Stomach smooth muscle (tissue), 2 donors: ENCODE data around the gene SIK3.

Experiments used
- H3K27ac ChIP-seq: one replicate; pipeline ENCODE4 v1.7.0; 2013; ENCODE audit warnings: mild to moderate bottlenecking, low read length, inconsistent platforms
- H3K27me3 ChIP-seq, 2 donors: one replicate each; pipeline ENCODE4 v1.7.0; 2013; ENCODE audit warnings: low read length in 2 of 2; ENCODE audit not compliant: insufficient read depth in 2 of 2, control insufficient read depth in 1 of 2
- H3K36me3 ChIP-seq, 2 donors: one replicate each; pipeline ENCODE4 v1.7.0; 2013; ENCODE audit warnings: low read length in 2 of 2; ENCODE audit not compliant: control insufficient read depth in 2 of 2, insufficient read depth in 2 of 2
- H3K4me1 ChIP-seq: one replicate; pipeline ENCODE4 v1.7.0; 2013; ENCODE audit warnings: low read length; ENCODE audit not compliant: control insufficient read depth, insufficient read depth
- H3K4me3 ChIP-seq, 2 donors: one replicate each; pipeline ENCODE4 v1.7.0; 2013; ENCODE audit warnings: low read length in 2 of 2
- H3K9ac ChIP-seq, 2 donors: one replicate each; pipeline ENCODE4 v1.7.0; 2013; ENCODE audit warnings: low read length in 2 of 2, mild to moderate bottlenecking in 1 of 2
- H3K9me3 ChIP-seq, 2 donors: one replicate each; pipeline ENCODE4 v1.7.0; 2013; ENCODE audit warnings: low read length in 2 of 2; ENCODE audit not compliant: control insufficient read depth in 2 of 2
- donor health status: healthy.
- donor health status: Pancreatic carcinoma.

The SIK3 gene

GRCh38 chr11:117002639-117003299 lies 95.5 kb downstream of the SIK3 start:
- no peak overlapping the region for H3K9ac ChIP-seq
- no peaks in the 10 kb centered on the region for H3K9me3 ChIP-seq
- H3K27ac ChIP-seq, result no peak overlapping the region
- H3K27me3 ChIP-seq, result no peaks in the 10 kb centered on the region
- H3K4me1 ChIP-seq, result no peaks in the 10 kb centered on the region
- no peak overlapping the region for H3K4me3 ChIP-seq
- no peaks in the 10 kb centered on the region for H3K36me3 ChIP-seq

- Histone ChIP-seq H3K4me1 (no peaks in the 10 kb centered on the region), H3K9ac (no peak overlapping the region), H3K9me3 (no peaks in the 10 kb centered on the region), H3K4me3 (no peak overlapping the region), H3K27ac (no peak overlapping the region), H3K36me3 (no peaks in the 10 kb centered on the region), H3K27me3 (no peaks in the 10 kb centered on the region)
Measured at GRCh38 chr11:117000014-117000737, 98.1 kb downstream of the SIK3 start.

GRCh38 chr11:116997071-116997470 lies 101.2 kb downstream of the SIK3 start:
- H3K9me3 ChIP-seq, result no peaks in the 10 kb centered on the region
- H3K4me3 ChIP-seq, result no peak overlapping the region
- no peaks in the 10 kb centered on the region for H3K27me3 ChIP-seq
- H3K4me1 ChIP-seq, result peaks cover 5% of the 10 kb centered on the region
- no peak overlapping the region for H3K27ac ChIP-seq
- H3K36me3 ChIP-seq, result no peaks in the 10 kb centered on the region
- no peak overlapping the region for H3K9ac ChIP-seq

GRCh38 chr11:116994195-116994594 lies 104.0 kb downstream of the SIK3 start:
- peaks cover 13% of the 10 kb centered on the region for H3K4me1 ChIP-seq
- H3K27ac ChIP-seq, result no peak overlapping the region

GRCh38 chr11:116993599-116993998 lies 104.6 kb downstream of the SIK3 start:
- no peaks in the 10 kb centered on the region for H3K9me3 ChIP-seq
- H3K36me3 ChIP-seq, result no peaks in the 10 kb centered on the region
- H3K27me3 ChIP-seq, result no peaks in the 10 kb centered on the region
- peaks cover 13% of the 10 kb centered on the region for H3K4me1 ChIP-seq
- H3K27ac ChIP-seq, result no peak overlapping the region
- no peak overlapping the region for H3K9ac ChIP-seq
- peak overlapping the region in 1 of 2 donors; percentile 4 for H3K4me3 ChIP-seq

More at GRCh38 chr11:116994195-116994594, 104.0 kb downstream of the SIK3 start:
- Histone ChIP-seq H3K9ac (no peak overlapping the region), H3K36me3 (no peaks in the 10 kb centered on the region), H3K4me3 (no peak overlapping the region), H3K9me3 (no peaks in the 10 kb centered on the region), H3K27me3 (no peaks in the 10 kb centered on the region)

- Histone ChIP-seq H3K9me3 (no peaks in the 10 kb centered on the region), H3K36me3 (no peaks in the 10 kb centered on the region), H3K27ac (no peak overlapping the region), H3K27me3 (no peaks in the 10 kb centered on the region), H3K4me1 (peaks cover 13% of the 10 kb centered on the region), H3K4me3 (no peak overlapping the region), H3K9ac (no peak overlapping the region)
Measured at GRCh38 chr11:116991491-116991890, 106.7 kb downstream of the SIK3 start.

- no peak overlapping the region for H3K27ac ChIP-seq
- H3K9ac ChIP-seq, result no peak overlapping the region
- H3K9me3 ChIP-seq, result no peaks in the 10 kb centered on the region
- no peaks in the 10 kb centered on the region for H3K27me3 ChIP-seq
- no peaks in the 10 kb centered on the region for H3K36me3 ChIP-seq
- H3K4me3 ChIP-seq, result no peak overlapping the region
- H3K4me1 ChIP-seq, result peaks cover 17% of the 10 kb centered on the region
Measured at GRCh38 chr11:116990811-116991210, 107.4 kb downstream of the SIK3 start.

GRCh38 chr11:116990061-116990473 lies 108.2 kb downstream of the SIK3 start:
- H3K27ac ChIP-seq, result peak overlapping the region; percentile 46
- no peak overlapping the region for H3K4me3 ChIP-seq
- no peak overlapping the region for H3K9ac ChIP-seq
- peaks cover 17% of the 10 kb centered on the region for H3K4me1 ChIP-seq
- H3K9me3 ChIP-seq, result no peaks in the 10 kb centered on the region
- no peaks in the 10 kb centered on the region for H3K36me3 ChIP-seq
- no peaks in the 10 kb centered on the region for H3K27me3 ChIP-seq

- Histone ChIP-seq H3K9me3 (no peaks in the 10 kb centered on the region), H3K27me3 (no peaks in the 10 kb centered on the region), H3K9ac (no peak overlapping the region), H3K36me3 (no peaks in the 10 kb centered on the region), H3K27ac (no peak overlapping the region), H3K4me1 (peaks cover 18% of the 10 kb centered on the region), H3K4me3 (no peak overlapping the region)
Measured at GRCh38 chr11:116989184-116989583, 109.0 kb downstream of the SIK3 start.

GRCh38 chr11:116986521-116987105 lies 111.6 kb downstream of the SIK3 start:
- Histone ChIP-seq H3K9ac (no peak overlapping the region), H3K27ac (no peak overlapping the region), H3K9me3 (no peaks in the 10 kb centered on the region), H3K27me3 (no peaks in the 10 kb centered on the region), H3K4me3 (no peak overlapping the region), H3K36me3 (no peaks in the 10 kb centered on the region), H3K4me1 (peaks cover 14% of the 10 kb centered on the region)

- Histone ChIP-seq H3K9ac (no peak overlapping the region), H3K36me3 (no peaks in the 10 kb centered on the region), H3K4me3 (no peak overlapping the region), H3K9me3 (no peaks in the 10 kb centered on the region), H3K27me3 (no peaks in the 10 kb centered on the region), H3K4me1 (peaks cover 5% of the 10 kb centered on the region), H3K27ac (peak overlapping the region; percentile 7)
Measured at GRCh38 chr11:116984589-116984988, 113.6 kb downstream of the SIK3 start.
